Activated CD8-positive, alpha-beta memory T cell treated with anti-CD3 and anti-CD28 coated beads, Interleukin-2, amount 10 ng/mL, durations not matched to agents 7 days and 5 days (primary cell): ENCODE measurements around the gene FDPS. TPM values are rescaled to one million over a fixed set of nuclear protein-coding genes. Genes with fewer than 3 reads are reported as not detected.
A peak's percentile ranks its signal among the peaks of the same experiment; 100 is the strongest.

Experiments
- ATAC-seq: fragments of 150-1000 bp; cut with Tn5 transposase; one replicate; pipeline ENCODE4 v1.10.0; 2021; ENCODE audit warnings: moderate library complexity
- CTCF ChIA-PET: fragments of 350-600 bp; sonication (Branson Sonifier 250); formaldehyde crosslinking; loops from one replicate; lab custom pipeline; 2021; ENCODE audit warnings: antibody characterized with exemption; lab: Charles Lee
- DNase-seq: peaks from one replicate; pipeline ENCODE4 v3.0.0-alpha.2; 2020
- H3K27ac Mint-ChIP-seq: one replicate; pipeline ENCODE4 v1.8.0; 2021; ENCODE audit warnings: mild to moderate bottlenecking, mixed read lengths
- H3K27me3 Mint-ChIP-seq: one replicate; pipeline ENCODE4 v1.8.0; 2021; ENCODE audit warnings: mixed read lengths
- H3K36me3 Mint-ChIP-seq: one replicate; pipeline ENCODE4 v1.8.0; 2021; ENCODE audit warnings: mild to moderate bottlenecking, mixed read lengths
- H3K4me1 Mint-ChIP-seq: one replicate; pipeline ENCODE4 v1.8.0; 2021; ENCODE audit warnings: mixed read lengths
- H3K4me3 Mint-ChIP-seq: one replicate; pipeline ENCODE4 v1.8.0; 2021; ENCODE audit warnings: mild to moderate bottlenecking, moderate library complexity, mixed read lengths
- H3K9me3 Mint-ChIP-seq: one replicate; pipeline ENCODE4 v1.8.0; 2022; ENCODE audit warnings: low read depth, mixed read lengths
- total RNA-seq, 2 experiments: library from RNA; stranded (reverse); gene quantifications; one replicate each; pipeline ENCODE4 v1.2.3, GENCODE V29; 2021

Gene FDPS
- total RNA-seq, 2 experiments from 2014 or later = 329 to 406 TPM

- DNase-seq = no peak
- Mint-ChIP-seq H3K4me3 (peak overlapping the region; percentile 25), H3K27me3 (peaks cover 46% of the 10 kb centered on the region), H3K9me3 (no peaks in the 10 kb centered on the region), H3K36me3 (no peaks in the 10 kb centered on the region), H3K4me1 (peaks cover 7% of the 10 kb centered on the region), H3K27ac (no peak overlapping the region)
- CTCF ChIA-PET = no interaction called here
- ATAC-seq = no peak
Observed at GRCh38 chr1:155294520-155295182, 14.0 kb upstream of the FDPS start.

DNA sequence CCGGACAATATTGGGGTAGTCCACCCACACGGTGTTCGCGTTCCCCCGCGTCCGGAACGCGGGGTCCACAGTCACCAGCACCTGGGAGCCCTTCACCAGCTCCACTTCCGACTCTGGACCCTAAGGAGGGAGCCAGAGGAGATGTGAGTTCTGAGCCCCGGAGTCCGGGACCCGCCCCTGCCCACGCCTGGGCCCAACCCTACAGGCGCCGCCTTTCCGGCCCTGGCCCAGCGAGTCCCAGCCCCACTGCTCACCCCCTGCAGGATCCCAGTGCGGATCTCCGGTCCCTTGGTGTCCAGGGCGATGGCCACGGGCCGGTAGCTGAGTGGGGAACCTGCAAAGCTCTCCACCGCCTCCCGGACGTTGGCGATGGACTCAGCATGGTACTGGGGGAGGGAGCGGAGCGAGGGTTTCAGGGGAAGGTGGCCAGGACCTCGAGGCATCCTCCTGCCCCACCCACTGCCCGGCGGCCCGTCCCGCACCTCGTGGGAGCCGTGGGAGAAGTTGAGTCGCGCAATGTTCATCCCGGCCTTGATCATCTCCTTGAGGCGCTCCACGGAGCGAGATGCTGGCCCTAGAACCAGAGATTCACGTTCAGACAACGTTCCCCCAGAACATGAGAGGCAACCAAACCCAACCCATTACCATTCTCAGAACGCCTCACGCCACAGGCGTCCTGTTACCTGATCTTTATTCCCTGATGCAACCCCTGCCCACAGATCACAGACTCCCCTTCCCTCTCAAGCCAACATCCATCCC lies 13.3 kb upstream of the FDPS start:
- CTCF ChIA-PET = interaction anchor here (0.8 kb wide), 1 partner anchor 28 kb away, joined by 3 read pairs; no protein-coding TSS in a partner anchor
- peaks cover 7% of the 10 kb centered on the region for H3K4me1 Mint-ChIP-seq
- no peak overlapping the region for H3K27ac Mint-ChIP-seq
- peaks cover 46% of the 10 kb centered on the region for H3K27me3 Mint-ChIP-seq
- DNase-seq (no peak), ATAC-seq (no peak)
- no peaks in the 10 kb centered on the region for H3K9me3 Mint-ChIP-seq
- H3K4me3 Mint-ChIP-seq = no peak overlapping the region
- H3K36me3 Mint-ChIP-seq = no peaks in the 10 kb centered on the region

GRCh38 chr1:155295942-155296267 lies 12.8 kb upstream of the FDPS start:
- H3K9me3 Mint-ChIP-seq = no peaks in the 10 kb centered on the region
- H3K36me3 Mint-ChIP-seq = no peaks in the 10 kb centered on the region
- H3K4me3 Mint-ChIP-seq = no peak overlapping the region
- no peak for DNase-seq
- no peak for ATAC-seq
- peaks cover 46% of the 10 kb centered on the region for H3K27me3 Mint-ChIP-seq
- CTCF ChIA-PET = interaction anchor here (0.8 kb wide), 1 partner anchor 27 kb away, joined by 3 read pairs; no protein-coding TSS in a partner anchor
- H3K4me1 Mint-ChIP-seq = peaks cover 7% of the 10 kb centered on the region
- H3K27ac Mint-ChIP-seq = no peak overlapping the region

DNA sequence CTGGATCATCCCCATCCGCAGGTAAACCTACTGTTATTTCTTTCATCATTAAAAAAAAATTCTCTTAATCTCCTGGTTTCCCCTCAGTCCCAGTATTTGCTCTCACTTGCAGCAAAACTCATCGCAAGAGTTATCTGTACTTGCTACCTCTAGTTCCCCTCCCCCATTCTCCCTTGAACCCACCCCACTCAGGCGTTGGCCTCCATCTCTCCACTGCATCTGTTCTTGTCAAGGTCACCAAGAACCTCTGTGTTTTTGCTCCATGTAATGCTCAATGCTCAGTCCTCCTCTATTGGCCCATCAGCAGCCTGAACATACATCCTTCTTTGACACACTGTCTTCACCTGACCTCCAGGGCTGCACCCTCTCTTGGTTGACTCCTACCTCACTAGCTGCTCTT lies 12.0 kb upstream of the FDPS start:
- CTCF ChIA-PET = interaction anchor here (1.7 kb wide), 1 partner anchor 46 kb away, joined by 7 read pairs; no protein-coding TSS in a partner anchor
- H3K36me3 Mint-ChIP-seq = no peaks in the 10 kb centered on the region
- peaks cover 7% of the 10 kb centered on the region for H3K4me1 Mint-ChIP-seq
- H3K4me3 Mint-ChIP-seq = no peak overlapping the region
- H3K9me3 Mint-ChIP-seq = no peaks in the 10 kb centered on the region
- peaks cover 43% of the 10 kb centered on the region for H3K27me3 Mint-ChIP-seq
- no peak overlapping the region for H3K27ac Mint-ChIP-seq
- ATAC-seq (no peak), DNase-seq (no peak)

DNA sequence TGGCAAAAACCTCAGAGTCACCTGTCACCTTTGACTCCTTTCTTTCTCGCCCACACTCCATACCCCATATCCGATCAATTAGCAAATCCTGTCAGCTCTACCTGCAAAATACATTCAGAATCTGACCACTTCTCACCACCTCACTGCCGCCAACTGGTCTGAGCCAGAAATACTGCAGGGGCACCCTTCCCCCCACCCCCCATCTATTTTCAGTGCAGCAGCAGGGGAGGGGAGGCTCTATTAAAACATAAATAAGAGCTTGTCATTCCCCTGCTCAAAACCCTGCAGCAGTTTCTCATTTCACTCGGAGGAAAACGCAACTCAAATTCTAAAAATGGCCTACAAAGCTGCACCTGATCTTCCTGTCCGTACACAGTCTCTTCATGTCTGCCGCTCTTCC lies 11.3 kb upstream of the FDPS start:
- H3K4me1 Mint-ChIP-seq = peaks cover 7% of the 10 kb centered on the region
- CTCF ChIA-PET = interaction anchor here (1.4 to 1.7 kb wide), 2 partner anchors 26 to 46 kb away, joined by 3 to 7 read pairs; no protein-coding TSS in a partner anchor
- no peaks in the 10 kb centered on the region for H3K36me3 Mint-ChIP-seq
- ATAC-seq = no peak
- DNase-seq = no peak
- no peak overlapping the region for H3K4me3 Mint-ChIP-seq
- H3K27ac Mint-ChIP-seq = no peak overlapping the region
- peaks cover 43% of the 10 kb centered on the region for H3K27me3 Mint-ChIP-seq
- no peaks in the 10 kb centered on the region for H3K9me3 Mint-ChIP-seq

DNA sequence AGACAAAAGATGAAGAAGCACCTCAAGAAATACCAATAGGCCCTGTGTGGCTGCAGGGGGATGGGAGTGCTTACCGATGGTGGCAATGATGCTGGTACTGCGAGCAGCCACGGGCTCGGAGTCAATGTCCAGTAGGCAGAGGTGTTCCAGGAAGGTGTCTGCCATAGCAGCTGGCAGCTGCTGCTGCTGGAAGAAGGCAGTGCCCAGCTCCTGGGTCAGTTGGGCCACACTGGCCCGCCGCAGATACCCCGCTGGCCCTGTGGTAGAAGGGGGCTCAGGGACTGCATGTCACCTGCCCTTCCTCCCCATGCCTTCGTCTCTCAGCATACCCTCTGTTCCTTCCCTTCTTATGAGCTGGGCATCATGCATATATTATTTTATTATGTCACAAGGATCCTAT lies 8.6 kb upstream of the FDPS start:
- CTCF ChIA-PET = no interaction called here
- Mint-ChIP-seq H3K4me3 (no peak overlapping the region), H3K27ac (no peak overlapping the region)

DNA sequence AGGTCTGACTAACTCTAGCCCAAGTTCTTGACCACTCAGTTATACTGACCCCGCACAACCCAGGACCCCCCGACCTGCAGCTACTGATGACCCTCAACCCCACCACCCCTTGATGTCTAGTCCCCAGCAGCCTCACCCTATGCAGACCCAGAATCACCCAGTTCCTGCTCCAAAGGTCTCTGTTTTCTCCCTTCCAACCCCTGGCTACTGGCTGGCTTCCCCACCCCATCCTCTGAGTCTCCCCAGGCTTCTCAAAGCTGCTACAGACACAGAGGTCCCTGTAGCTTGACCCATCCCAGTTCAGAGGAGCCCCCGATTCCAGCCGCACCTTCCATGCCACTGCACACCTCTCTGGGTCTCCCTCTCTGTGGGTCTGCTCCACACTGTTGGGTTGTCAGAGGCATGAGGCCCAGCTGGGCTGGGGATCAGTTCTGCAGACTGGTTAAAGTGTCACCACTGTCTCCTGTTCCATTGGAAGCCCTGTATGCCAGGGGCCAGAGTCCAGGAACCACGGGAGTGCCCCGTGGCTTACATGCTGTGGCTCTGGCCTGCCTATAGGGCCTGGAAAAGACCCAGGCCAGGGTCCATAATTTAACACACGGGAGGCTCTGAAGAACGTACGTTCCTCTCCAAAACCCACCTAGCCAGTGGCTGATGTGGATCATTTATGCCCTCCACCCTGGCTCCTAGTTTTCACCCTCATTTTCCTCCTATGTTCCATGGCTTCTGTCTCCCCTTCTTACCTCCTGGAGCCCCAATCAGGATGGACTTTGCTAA lies 7.9 kb upstream of the FDPS start:
- no peak for DNase-seq
- H3K36me3 Mint-ChIP-seq = no peaks in the 10 kb centered on the region
- no peak overlapping the region for H3K4me3 Mint-ChIP-seq
- H3K9me3 Mint-ChIP-seq = no peaks in the 10 kb centered on the region
- no peak for ATAC-seq
- peaks cover under 1% of the 10 kb centered on the region for H3K4me1 Mint-ChIP-seq
- CTCF ChIA-PET = no interaction called here
- peaks cover 19% of the 10 kb centered on the region for H3K27me3 Mint-ChIP-seq
- H3K27ac Mint-ChIP-seq = no peak overlapping the region

More for the DNA sequence above, 8.6 kb upstream of the FDPS start:
- H3K36me3 Mint-ChIP-seq = no peaks in the 10 kb centered on the region
- ATAC-seq (no peak), DNase-seq (no peak)
- H3K27me3 Mint-ChIP-seq = peaks cover 23% of the 10 kb centered on the region
- peaks cover 3% of the 10 kb centered on the region for H3K4me1 Mint-ChIP-seq
- no peaks in the 10 kb centered on the region for H3K9me3 Mint-ChIP-seq

GRCh38 chr1:155301342-155301841 lies 7.3 kb upstream of the FDPS start, which contains the start of gene PKLR:
TSS of gene PKLR (minus strand) at chr1:155301438. CDS start at chr1:155301395, 43 bp downstream.
- Mint-ChIP-seq H3K9me3 (no peaks in the 10 kb centered on the region), H3K27ac (no peak within 1 kb of the TSS), H3K4me1 (no peaks in the 10 kb centered on the region), H3K4me3 (no peak within 1 kb of the TSS), H3K36me3 (no peaks in the 10 kb centered on the region), H3K27me3 (peaks cover 13% of the 10 kb centered on the region)
- CTCF ChIA-PET = no interaction called here
- DNase-seq = no peak
- ATAC-seq = no peak

GRCh38 chr1:155304558-155305063 lies 4.1 kb upstream of the FDPS start:
- peaks cover 12% of the 10 kb centered on the region for H3K4me1 Mint-ChIP-seq
- no peaks in the 10 kb centered on the region for H3K27me3 Mint-ChIP-seq
- H3K4me3 Mint-ChIP-seq = no peak overlapping the region
- no peak overlapping the region for H3K27ac Mint-ChIP-seq
- DNase-seq = no peak
- H3K9me3 Mint-ChIP-seq = no peaks in the 10 kb centered on the region
- CTCF ChIA-PET = interaction anchor here (4.2 to 4.4 kb wide), 2 partner anchors 16 to 54 kb away, joined by 56 to 67 read pairs; partner anchors contain the start of gene RUSC1
- no peak for ATAC-seq
- peaks cover 4% of the 10 kb centered on the region for H3K36me3 Mint-ChIP-seq

DNA sequence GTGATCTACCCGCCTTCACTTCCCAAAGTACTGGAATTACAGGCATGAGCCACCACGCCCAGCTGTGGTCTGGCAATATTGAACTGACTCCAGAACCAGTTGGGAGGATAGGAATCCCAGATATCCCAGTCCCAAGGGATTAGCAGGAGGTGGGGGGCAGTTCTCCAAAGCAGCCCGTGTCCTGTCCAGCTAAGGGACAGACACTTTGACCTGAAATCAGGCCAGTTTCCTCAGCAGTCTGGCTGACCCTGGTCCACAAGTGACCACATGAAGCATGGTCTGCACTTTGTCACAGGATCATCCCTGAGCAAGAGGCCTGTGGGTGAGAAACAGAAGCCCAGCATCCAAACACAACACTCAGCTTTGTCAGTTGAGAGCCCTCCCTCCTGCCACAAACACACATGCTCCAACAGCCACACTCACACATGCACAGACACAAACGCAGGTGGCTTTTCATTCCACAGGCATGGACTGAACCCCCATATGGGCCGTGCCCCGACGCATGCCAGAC lies 2.7 kb upstream of the FDPS start:
- ATAC-seq = no peak
- Mint-ChIP-seq H3K27me3 (no peaks in the 10 kb centered on the region), H3K9me3 (no peaks in the 10 kb centered on the region), H3K36me3 (peaks cover 15% of the 10 kb centered on the region), H3K4me1 (peaks cover 23% of the 10 kb centered on the region), H3K27ac (no peak overlapping the region), H3K4me3 (no peak overlapping the region)
- CTCF ChIA-PET = interaction anchor here (3.7 to 4.4 kb wide), 3 partner anchors 14 to 55 kb away, joined by 20 to 67 read pairs (median 56); partner anchors contain the start of gene RUSC1
- DNase-seq = no peak

DNA sequence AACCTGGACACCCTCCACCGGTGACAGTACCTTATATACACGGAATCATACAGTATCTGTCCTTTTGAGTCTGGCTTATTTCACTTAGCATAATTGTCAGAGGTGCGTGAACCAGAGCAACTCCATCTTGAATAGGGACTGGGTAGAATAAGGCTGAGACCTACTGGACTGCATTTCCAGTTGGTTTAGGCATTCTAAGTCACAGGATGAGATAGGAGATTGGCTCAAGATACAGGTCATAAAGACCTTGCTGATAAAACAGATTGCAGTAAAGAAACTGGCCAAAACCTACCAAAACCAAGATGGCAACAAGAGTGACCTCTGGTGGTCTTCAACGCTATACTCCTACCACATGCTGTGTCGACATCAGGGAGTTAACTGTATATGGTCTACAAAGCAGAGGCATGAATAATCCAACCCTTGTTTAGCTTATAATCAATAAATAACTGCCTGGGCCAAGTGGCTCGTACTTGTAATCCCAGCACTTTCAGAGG lies 1.4 kb upstream of the FDPS start:
- H3K27ac Mint-ChIP-seq = peak overlapping the region; percentile 96
- CTCF ChIA-PET = interaction anchor here (0.6 to 4.4 kb wide), 11 partner anchors 13 to 100 kb away, joined by 3 to 67 read pairs (median 4); partner anchors contain the start of genes CLK2, ENTREP3, RUSC1 and SCAMP3
- no peak for ATAC-seq
- no peaks in the 10 kb centered on the region for H3K27me3 Mint-ChIP-seq
- peak; percentile 52 for DNase-seq
- H3K4me3 Mint-ChIP-seq = no peak overlapping the region
- peaks cover 34% of the 10 kb centered on the region for H3K4me1 Mint-ChIP-seq
- H3K36me3 Mint-ChIP-seq = peaks cover 26% of the 10 kb centered on the region
- no peaks in the 10 kb centered on the region for H3K9me3 Mint-ChIP-seq

DNA sequence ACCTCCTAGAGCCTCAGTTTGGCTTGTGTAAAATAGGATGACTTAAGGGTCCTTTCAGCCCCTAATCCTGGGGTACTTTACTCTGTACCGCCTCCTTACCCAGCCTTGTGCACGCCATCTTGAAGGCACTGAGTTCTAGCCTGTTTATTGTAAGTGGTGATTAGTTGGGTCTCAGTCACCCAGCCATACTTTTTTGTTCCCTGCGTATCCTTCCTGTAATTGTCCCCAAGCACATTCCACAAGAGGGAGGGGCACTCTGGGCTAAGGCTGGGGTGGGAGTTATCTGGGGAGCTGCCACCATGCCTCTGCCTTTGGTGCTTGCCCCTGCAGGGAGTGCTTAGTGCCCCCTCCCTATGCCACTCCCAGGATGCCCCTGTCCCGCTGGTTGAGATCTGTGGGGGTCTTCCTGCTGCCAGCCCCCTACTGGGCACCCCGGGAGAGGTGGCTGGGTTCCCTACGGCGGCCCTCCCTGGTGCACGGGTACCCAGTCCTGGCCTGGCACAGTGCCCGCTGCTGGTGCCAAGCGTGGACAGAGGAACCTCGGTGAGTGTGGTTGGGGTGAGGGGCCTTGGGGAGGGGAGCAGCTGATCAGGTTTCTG lies 856 bp downstream of the FDPS start:
- Mint-ChIP-seq H3K27me3 (no peaks in the 10 kb centered on the region), H3K9me3 (no peaks in the 10 kb centered on the region), H3K4me3 (peak overlapping the region; percentile 97), H3K27ac (peak overlapping the region; percentile 96), H3K4me1 (peaks cover 42% of the 10 kb centered on the region), H3K36me3 (peaks cover 37% of the 10 kb centered on the region)
- CTCF ChIA-PET = interaction anchor here (3.9 to 5.9 kb wide), 2 partner anchors 13 to 58 kb away, joined by 22 to 36 read pairs; partner anchors contain the start of gene RUSC1
- ATAC-seq (no peak), DNase-seq (no peak)
